Effector CD4-positive, alpha-beta T cell (primary cell): Measurements from ENCODE around the gene PDPK1.
A peak's percentile ranks its signal among the peaks of the same experiment; 100 is the strongest.

Source experiments
- DNase-seq: peaks from one replicate; pipeline ENCODE4 v3.0.0-alpha.2; 2020

Gene PDPK1

GRCh38 chr16:2507665-2508064 lies 30.2 kb upstream of the PDPK1 start:
- DNase-seq, result no peak

- no peak for DNase-seq
Measured at GRCh38 chr16:2508722-2509400, 29.0 kb upstream of the PDPK1 start.

- no peak for DNase-seq
Measured at GRCh38 chr16:2511128-2511800, 26.6 kb upstream of the PDPK1 start.

- DNase-seq, result no peak
Measured at GRCh38 chr16:2511996-2512734, 25.7 kb upstream of the PDPK1 start.

- DNase-seq, result no peak
Measured at GRCh38 chr16:2512735-2513404, 25.0 kb upstream of the PDPK1 start.

GRCh38 chr16:2513405-2514332 lies 24.2 kb upstream of the PDPK1 start, which contains the start of gene ATP6V0C:
Gene ATP6V0C (plus strand): TSS chr16:2513952. CDS start chr16:2514104, 152 bp downstream.
- peak; percentile 86 for DNase-seq

GRCh38 chr16:2514333-2515179 lies 23.3 kb upstream of the PDPK1 start:
- no peak for DNase-seq

GRCh38 chr16:2515180-2515851 lies 22.5 kb upstream of the PDPK1 start:
- no peak for DNase-seq

GRCh38 chr16:2516391-2517240 lies 21.2 kb upstream of the PDPK1 start:
- no peak for DNase-seq

- no peak for DNase-seq
Measured at GRCh38 chr16:2517954-2518605, 19.7 kb upstream of the PDPK1 start.

- DNase-seq, result no peak
Measured at GRCh38 chr16:2518823-2519710, 18.8 kb upstream of the PDPK1 start.

- DNase-seq, result no peak
Measured at GRCh38 chr16:2519711-2520080, 18.1 kb upstream of the PDPK1 start.

- DNase-seq, result peak; percentile 90
Measured at GRCh38 chr16:2520097-2520783, 17.6 kb upstream of the PDPK1 start, which contains the start of gene AMDHD2. Gene AMDHD2 (plus strand): TSS chr16:2520371. CDS start chr16:2520459, 88 bp downstream.

- peak; percentile 58 for DNase-seq
Measured at GRCh38 chr16:2520784-2521531, 16.9 kb upstream of the PDPK1 start.

GRCh38 chr16:2523801-2524231 lies 14.0 kb upstream of the PDPK1 start:
- no peak for DNase-seq

- DNase-seq, result no peak
Measured at GRCh38 chr16:2524339-2524938, 13.4 kb upstream of the PDPK1 start.
